GM03348 (cell line): ENCODE measurements around the gene KBTBD6.
"Not testable (repeated sequence)": the region's sequence is repeated elsewhere in the genome, so short reads cannot be mapped to it uniquely, and the experiment has no call there.

ENCODE experiments used
- DNase-seq: peaks from one replicate; pipeline ENCODE4 v3.0.0; 2012; ENCODE audit warnings: low spot score

Gene KBTBD6

DNA sequence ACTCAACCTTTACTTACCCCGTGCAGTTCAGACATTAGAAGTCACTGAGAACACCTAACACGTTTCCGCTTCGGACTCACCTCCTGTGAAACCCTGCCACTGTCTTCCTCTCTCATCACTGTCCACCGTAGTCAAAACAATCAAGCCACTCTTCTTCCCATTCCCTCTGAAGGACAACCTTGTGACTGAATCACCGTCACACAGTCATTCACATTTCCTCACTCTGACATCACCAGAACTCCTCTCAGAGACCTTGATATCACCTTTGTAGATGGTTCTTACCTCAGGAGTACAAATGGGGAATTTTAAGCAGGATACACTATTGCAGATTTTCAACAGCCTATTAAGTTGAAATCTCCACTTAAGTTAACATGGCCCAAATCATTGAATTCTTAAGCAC, 1.3 kb upstream of the KBTBD6 start:
- no peak for DNase-seq

DNA sequence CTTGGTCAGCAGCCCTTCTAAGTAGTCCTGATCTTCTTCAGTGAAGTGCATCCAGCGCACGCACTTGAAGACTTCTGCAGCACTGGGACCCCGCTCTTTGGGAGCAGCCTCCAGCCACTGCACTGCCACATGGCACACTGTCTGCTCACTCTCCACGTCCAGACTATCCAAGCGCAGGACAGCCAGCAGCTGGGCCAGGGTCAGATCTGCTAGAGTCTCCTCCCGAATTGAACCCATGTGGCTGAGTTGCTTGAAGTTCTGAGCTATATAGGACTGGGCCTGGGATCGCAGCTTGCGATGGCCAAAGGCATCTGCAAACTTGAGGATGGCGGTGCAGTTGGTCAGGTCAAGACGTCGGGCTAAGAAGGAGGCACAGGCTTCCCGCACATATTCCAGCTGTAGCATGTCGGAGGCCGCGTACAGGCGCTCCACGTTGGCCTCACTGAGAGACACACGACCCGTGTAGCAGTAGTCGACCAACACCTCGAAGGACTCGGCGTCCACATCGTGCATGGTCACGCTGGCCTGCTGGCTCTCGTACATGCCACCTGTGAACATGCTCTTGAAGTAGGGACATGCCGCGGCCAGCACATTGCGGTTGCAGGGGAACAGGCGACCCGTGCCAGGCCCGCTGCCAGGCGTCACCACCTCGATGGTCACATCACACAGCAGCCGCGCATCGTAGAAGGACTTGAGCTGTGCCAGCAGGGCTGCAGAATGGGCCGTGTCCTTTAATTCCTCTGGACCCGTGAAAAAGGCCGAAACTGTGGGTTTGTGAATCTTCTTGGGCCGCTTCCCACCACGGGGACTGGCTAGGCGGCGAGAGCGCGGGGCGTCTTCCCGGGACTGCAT, 716 bp downstream of the KBTBD6 start:
- DNase-seq = not testable (repeated sequence)

DNA sequence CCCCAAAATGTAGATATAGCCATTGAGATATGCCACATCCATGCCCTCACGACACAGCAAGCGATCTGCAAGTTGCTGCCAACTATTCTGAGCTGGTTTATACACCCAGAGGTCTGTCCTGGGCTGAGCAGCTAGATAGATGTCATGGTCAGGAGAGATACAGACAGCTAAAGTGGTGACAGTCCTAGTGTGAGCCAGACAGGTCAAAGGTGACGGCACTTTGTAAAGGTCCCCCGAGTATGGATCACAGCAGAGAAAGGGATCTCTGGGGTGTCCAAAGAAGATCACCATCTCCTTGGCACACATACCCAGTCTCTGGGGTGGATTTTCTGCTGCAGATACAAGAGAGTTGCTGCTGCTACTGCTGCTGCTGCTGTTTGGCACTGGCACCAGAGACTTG, 1.4 kb downstream of the KBTBD6 start:
- not testable (repeated sequence) for DNase-seq

DNA sequence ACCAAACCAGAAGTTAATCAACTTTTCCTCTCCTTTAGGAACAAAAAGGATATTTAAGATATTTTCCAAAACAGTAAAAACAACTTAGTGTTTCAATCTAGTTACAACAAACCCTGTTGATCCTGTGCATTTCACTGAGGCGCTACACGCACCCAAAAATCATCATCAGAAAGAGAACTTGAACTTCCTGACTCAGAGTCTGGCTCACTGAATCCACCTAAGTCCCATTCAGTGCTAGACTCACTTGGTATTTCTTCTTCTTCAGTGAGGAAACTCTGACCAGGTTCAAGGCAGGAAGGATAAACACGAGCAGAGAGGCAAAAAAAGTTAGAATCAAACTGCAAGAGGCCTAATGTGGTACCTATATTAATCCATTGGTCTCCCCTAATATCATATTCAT, 2.2 kb downstream of the KBTBD6 start:
- DNase-seq = no peak

DNA sequence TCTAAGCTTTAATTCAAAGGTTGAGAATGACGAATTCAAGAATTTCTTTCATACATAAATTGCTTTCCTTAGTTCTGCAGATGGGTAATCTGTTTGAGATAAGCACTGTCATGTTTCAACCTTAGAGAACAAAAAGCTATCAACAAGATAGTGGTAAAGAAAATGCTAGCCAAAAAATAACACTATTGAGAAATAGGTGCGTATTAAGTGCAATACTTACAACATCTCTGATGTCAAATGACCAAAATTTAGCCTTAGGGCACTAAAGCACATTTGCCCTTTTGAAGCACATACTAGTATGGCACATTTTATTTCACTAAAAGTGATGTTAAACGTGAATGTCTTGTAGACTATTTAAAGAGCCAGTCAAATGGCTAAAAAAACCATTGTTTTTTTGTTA, 4.9 kb downstream of the KBTBD6 start:
- no peak for DNase-seq

DNA sequence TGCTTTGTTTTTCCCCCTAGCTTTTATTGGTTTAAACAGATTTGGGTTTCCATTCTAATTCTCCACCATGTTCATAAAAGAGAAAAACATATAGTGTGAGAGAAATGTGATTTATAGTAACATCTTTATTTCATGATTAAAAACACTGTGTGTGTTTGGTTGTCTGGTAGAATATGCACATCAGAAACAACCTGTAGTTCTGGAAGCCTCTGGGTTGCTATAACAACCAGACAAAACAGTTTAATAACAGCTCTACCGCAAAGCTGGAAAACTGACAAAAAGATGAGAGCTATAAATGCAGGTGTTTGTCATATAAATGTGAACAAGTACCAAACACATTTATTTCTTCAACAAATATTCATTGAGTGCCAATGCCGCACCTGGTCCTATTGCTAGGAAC, 9.8 kb downstream of the KBTBD6 start:
- DNase-seq = no peak

DNA sequence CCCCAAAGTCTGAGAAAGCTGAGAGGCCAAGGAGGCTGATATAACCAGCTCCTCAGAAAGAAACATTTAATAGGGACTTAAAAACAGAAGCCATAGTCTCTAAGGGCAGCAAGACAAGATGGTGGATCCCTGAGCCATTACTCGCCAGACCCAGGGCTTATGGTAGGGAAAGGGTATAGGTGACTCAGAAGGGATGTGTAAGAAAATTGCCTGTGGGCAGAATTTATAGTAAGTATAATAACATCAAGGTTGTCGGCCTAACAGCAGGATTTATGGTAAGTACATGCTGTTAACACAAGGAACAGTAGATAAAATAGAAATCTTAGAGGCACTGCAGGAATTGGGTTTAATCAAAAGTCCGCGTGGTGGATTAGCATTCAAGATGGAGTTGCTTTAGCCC, 14.7 kb downstream of the KBTBD6 start:
- DNase-seq = no peak

DNA sequence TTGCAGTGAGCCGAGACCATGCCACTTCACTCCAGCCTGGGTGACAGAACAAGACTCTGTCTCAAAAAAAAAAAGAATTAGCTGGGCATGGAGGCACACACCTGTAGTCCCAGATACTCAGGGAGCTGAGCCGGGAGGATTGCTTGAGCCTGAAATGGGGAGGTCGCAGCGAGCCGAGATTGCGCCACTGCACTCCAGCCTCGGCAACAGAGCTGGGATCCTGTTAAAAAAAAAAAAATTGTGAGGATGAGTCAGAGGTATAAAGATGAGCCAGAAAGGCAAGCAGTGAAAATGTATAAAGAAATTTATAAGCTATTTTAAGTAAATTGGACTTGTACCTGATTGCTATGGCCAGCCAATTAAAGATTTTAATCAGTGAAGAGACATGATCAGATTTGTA, 21.1 kb downstream of the KBTBD6 start:
- peak; percentile 15 for DNase-seq

DNA sequence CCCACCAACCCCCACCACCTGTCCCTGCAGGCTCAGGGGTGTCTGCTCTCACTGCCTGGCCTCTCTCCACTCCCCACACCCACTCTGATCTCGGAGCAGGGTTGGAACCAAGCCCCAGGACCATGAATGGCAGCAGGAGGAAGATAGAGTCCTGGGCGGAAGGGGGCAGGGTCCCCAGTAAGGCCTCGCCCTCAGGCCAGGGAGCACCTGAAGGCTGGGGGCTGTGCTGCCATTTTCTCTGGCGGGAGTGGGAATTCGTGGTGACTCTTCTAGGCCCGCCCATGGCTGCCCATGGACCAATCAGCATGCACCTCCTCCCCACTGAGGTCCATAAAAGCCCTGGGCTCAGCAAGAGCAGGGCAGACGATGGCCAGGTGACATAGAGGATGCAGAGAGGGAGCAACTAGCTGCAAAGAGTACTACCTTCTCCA, 25.0 kb downstream of the KBTBD6 start:
- DNase-seq = no peak

DNA sequence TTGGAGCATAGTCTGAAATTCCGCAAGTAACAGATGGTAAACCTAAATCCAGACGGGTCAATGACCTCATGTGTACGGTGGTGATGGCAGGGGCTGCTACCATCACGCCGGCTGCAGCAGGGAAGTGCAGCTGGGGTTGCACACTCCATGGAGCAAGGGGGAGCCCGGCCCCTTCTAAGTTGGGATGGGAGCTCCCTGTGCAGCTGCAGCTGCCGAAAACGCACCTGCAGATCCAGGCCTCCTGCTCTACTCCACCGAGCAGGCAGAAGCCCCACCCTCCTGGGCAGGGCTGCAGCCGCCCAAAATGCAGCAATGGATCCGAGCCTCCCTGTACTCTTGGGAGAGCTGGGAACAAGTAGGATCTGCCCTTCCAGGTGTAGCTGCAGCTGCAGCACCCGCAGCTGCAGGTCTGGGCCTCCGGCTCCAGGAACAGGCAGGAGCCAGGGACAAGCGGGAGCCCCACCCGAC, 25.5 kb downstream of the KBTBD6 start:
- no peak for DNase-seq

DNA sequence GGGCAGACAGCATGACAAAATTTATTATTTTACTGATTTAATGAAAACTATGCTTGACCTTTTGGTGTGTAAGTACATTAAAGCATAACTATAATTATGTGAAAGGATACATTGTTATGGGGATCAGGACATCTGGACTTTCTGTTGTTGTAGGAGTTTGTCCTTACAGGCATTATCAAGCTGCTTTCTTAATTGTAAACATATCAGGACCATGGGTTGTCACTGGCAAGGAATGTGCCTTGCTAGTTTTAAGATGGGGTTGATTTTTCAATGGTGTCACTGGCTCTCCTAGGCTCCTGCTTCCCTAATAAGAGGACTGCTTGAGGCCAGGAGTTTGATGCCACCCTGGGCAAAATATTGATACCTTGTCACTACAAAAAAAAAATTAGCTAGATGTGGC, 32.6 kb downstream of the KBTBD6 start:
- DNase-seq = no peak

DNA sequence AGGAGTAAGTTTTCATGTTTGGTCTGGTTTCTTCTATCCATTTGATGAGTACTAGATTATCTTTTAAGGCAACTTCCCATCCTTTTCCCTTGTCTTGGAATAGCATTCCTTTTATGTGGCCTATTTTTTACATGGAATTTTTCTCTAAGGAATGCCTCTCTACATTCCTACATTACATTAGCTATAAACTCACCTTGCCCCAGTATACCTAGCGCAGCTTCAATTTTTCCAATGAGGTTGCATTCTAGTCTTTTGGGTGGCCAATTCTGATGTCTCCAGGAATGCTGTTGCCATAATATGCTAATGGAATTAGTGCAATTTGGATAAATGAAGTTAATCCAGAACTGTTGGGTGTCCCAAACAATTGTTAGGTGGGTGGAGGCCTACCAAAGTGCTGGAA, 33.8 kb downstream of the KBTBD6 start:
- DNase-seq = no peak

DNA sequence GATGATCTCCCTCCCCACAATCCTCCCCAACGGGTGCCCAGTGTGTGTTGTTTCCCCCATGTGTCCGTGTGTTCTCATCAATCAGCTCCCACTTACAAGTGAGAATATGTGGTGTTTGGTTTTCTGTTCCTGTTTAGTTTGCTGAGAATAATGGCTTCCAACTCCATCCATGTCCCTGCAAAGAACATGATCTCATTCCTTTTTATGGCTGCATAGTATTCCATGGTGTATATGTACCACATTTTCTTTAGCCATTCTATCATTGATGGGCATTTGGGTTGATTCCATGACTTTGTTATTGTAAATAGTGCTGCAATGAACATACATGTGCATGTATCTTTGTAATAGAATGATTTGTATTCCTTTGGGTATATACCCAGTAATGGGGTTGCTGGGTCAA, 36.9 kb downstream of the KBTBD6 start:
- not testable (repeated sequence) for DNase-seq

DNA sequence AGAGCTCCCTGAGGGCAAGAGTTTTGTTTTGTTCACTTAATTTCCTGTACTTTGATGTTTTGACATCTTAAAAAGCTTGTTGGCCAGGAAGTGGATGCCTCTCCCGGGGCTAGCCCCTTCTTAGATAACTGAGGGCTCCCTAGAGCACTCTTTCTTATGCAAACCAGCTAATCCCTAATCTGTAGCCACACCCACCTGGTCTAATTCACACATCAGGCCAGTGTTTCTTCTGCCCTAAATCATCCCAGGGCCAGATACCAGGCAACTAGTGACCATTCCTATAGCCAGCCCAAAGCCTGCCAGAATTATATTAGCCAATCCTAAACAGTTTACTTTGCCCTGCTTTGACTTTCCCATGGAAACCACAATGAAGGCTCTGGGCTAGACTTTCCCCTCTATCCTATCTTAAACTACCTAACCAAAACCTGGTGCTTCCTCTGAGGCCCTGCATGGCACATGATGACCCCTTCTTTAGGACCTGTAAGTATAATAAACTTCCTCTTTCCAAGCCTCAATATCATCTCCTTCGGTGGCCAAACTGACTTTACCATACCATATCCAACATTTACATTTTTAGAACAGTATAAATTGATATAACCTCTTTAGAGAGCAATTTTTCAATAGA, 46.5 kb downstream of the KBTBD6 start:
- DNase-seq = no peak

DNA sequence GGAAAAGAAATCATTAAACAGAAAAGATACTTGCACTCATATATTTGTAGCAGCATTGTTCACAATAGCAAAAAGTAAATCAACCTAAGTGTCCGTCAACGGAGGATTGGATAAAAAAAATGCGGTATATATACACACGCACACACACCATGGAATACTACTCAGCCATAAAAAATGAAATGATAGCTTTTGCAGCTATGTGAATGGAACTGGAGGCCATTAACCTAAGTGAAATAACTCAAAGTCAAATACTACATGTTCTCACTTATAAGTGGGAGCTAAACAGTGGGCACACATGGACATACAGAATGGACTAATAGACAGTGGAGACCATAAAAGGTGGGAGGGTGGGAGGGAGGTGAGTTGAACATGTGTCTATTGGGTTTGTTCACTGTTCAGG, 52.9 kb downstream of the KBTBD6 start:
- DNase-seq = no peak
